HEK293 (cell line): ENCODE measurements around the gene WDR18.

Experiments used
- CTCF ChIA-PET: fragments of 350-600 bp; formaldehyde crosslinking; extraction: SDS; loops from one replicate; lab custom pipeline; 2021; ENCODE audit warnings: antibody characterized with exemption; lab: Yijun Ruan, JAX
- POLR2A ChIA-PET: fragments of 300-600 bp; formaldehyde crosslinking; extraction: SDS; loops from one replicate; lab custom pipeline; 2020; ENCODE audit warnings: antibody characterized with exemption, inconsistent platforms; lab: Yijun Ruan, JAX
- H3K27ac ChIP-seq: fragments of 200-500 bp; sonication (Bioruptor generic); 2 replicates; pipeline ENCODE4 v1.5.1; 2014; ENCODE audit warnings: low read depth, low read length, control low read depth, inconsistent platforms; ENCODE audit errors: extremely low read depth
- H3K36me3 ChIP-seq, 2 experiments: fragments of 200-500 bp in 1 of 2; sonication (Bioruptor generic) in 1 of 2; 1 replicate in 1 of 2; 2 replicates in 1 of 2; pipeline ENCODE4 v1.5.1; 2014 to 2017; ENCODE audit warnings: inconsistent platforms in 2 of 2, low read length in 2 of 2; ENCODE audit not compliant: control insufficient read depth in 2 of 2, insufficient read depth in 1 of 2
- H3K4me1 ChIP-seq: fragments of 200-500 bp; sonication (Bioruptor generic); 2 replicates; pipeline ENCODE4 v1.5.1; 2014; ENCODE audit warnings: mild to moderate bottlenecking, low read length, inconsistent platforms; ENCODE audit not compliant: control insufficient read depth, insufficient read depth
- H3K4me3 ChIP-seq: 2 replicates; pipeline ENCODE4 v1.5.1; 2011; ENCODE audit warnings: low read depth, mild to moderate bottlenecking, control low read depth, low read length, moderate library complexity
- H3K9me3 ChIP-seq: fragments of 200-500 bp; sonication (Bioruptor generic); 2 replicates; pipeline ENCODE4 v1.5.1; 2014; ENCODE audit warnings: low read depth, low read length, inconsistent platforms; ENCODE audit not compliant: control insufficient read depth, insufficient read depth
- GLIS2 ChIP-seq: fragments of 450-650 bp; formaldehyde crosslinking; IDR thresholded peaks from 2 replicates; pipeline ENCODE4 v1.5.1; 2016; ENCODE audit warnings: missing biosample characterization, missing genetic modification characterization
- PRDM1 ChIP-seq: fragments of 450-650 bp; formaldehyde crosslinking; IDR thresholded peaks from 2 replicates; pipeline ENCODE4; 2016; ENCODE audit warnings: missing biosample characterization, missing genetic modification characterization
- SCRT2 ChIP-seq: fragments of 450-650 bp; formaldehyde crosslinking; IDR thresholded peaks from 2 replicates; pipeline ENCODE4 v1.5.1; 2016; ENCODE audit warnings: missing biosample characterization, missing genetic modification characterization
- SP2 ChIP-seq: fragments of 450-650 bp; formaldehyde crosslinking; IDR thresholded peaks from 2 replicates; pipeline ENCODE4 v1.5.1; 2016; ENCODE audit warnings: missing biosample characterization, missing genetic modification characterization
- ZBTB8A ChIP-seq: fragments of 450-650 bp; formaldehyde crosslinking; IDR thresholded peaks from 2 replicates; pipeline ENCODE4 v1.5.1; 2016; ENCODE audit warnings: missing biosample characterization, missing genetic modification characterization
- ZNF140 ChIP-seq: fragments of 450-650 bp; formaldehyde crosslinking; IDR thresholded peaks from 2 replicates; pipeline ENCODE4 v1.5.1; 2016; ENCODE audit warnings: missing biosample characterization, missing genetic modification characterization
- ZNF146 ChIP-seq: fragments of 450-650 bp; formaldehyde crosslinking; IDR thresholded peaks from 2 replicates; pipeline ENCODE4 v1.5.1; 2016; ENCODE audit warnings: missing biosample characterization, missing genetic modification characterization
- ZNF248 ChIP-seq: fragments of 450-650 bp; formaldehyde crosslinking; IDR thresholded peaks from 2 replicates; pipeline ENCODE4 v1.5.1; 2017; ENCODE audit warnings: missing biosample characterization, missing genetic modification characterization
- ZNF404 ChIP-seq: fragments of 450-650 bp; formaldehyde crosslinking; IDR thresholded peaks from 2 replicates; pipeline ENCODE4 v1.5.1; 2017; ENCODE audit warnings: missing biosample characterization, missing genetic modification characterization
- ZNF501 ChIP-seq: fragments of 450-650 bp; formaldehyde crosslinking; IDR thresholded peaks from 2 replicates; pipeline ENCODE4 v1.5.1; 2016; ENCODE audit warnings: missing biosample characterization, missing genetic modification characterization
- ZNF837 ChIP-seq: fragments of 450-650 bp; formaldehyde crosslinking; IDR thresholded peaks from 2 replicates; pipeline ENCODE4 v1.5.1; 2016; ENCODE audit warnings: missing biosample characterization, missing genetic modification characterization
- TF ChIP-seq, protein P1 (sequence below): fragments of 450-650 bp; formaldehyde crosslinking; IDR thresholded peaks from 2 replicates; pipeline ENCODE4 v1.5.1; 2016; ENCODE audit warnings: missing biosample characterization, missing genetic modification characterization
- TF ChIP-seq, protein P2 (sequence below): fragments of 450-650 bp; formaldehyde crosslinking; IDR thresholded peaks from 2 replicates; pipeline ENCODE4 v1.5.1; 2016; ENCODE audit warnings: missing biosample characterization, missing genetic modification characterization
- TF ChIP-seq, protein P3 (sequence below): fragments of 450-650 bp; formaldehyde crosslinking; IDR thresholded peaks from 2 replicates; pipeline ENCODE4 v1.5.1; 2016; ENCODE audit warnings: missing biosample characterization, missing genetic modification characterization

Gene WDR18

DNA sequence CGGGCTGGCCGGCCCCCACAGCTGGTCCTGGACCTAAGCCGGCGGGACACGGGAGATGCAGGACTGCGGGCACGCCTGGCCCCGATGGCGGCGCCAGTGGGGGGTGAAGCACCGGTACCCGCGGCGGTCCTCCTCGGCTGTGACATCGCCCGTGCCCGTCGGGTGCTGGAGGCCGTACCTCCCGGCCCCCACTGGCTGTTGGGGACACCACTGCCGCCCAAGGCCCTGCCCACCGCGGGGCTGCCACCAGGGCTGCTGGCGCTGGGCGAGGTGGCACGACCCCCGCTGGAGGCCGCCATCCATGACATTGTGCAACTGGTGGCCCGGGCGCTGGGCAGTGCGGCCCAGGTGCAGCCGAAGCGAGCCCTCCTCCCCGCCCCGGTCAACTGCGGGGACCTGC is 19.1 kb downstream of the WDR18 start:
- CTCF ChIA-PET, result no interaction called here
- Histone ChIP-seq H3K4me1 (no peaks in the 10 kb centered on the region; the same call in 1 of the 2 replicates), H3K36me3 (no peaks in the 10 kb centered on the region), H3K27ac (no peak overlapping the region), H3K4me3 (no peak overlapping the region), H3K9me3 (no peaks in the 10 kb centered on the region)
- TF ChIP-seq ZNF837, result no peak
- TF ChIP-seq SCRT2 (tag by site-specific recombination), result peak; percentile 34
- POLR2A ChIA-PET, result interaction anchor here (1.0 kb wide), 1 partner anchor 10 kb away, joined by 3 read pairs; no protein-coding TSS in a partner anchor

- no peak overlapping the region for H3K4me3 ChIP-seq
- CTCF ChIA-PET, result interaction anchor here (0.6 to 1.2 kb wide), 4 partner anchors 8 to 234 kb away, joined by 3 to 6 read pairs (median 3); no protein-coding TSS in a partner anchor
- POLR2A ChIA-PET, result interaction anchor here (0.5 to 1.1 kb wide), 3 partner anchors 8 to 38 kb away, joined by 3 read pairs; no protein-coding TSS in a partner anchor
- TF ChIP-seq ZNF501 (no peak), ZNF404 (tag by site-specific recombination) (no peak), ZNF248 (no peak), SP2 (tag by site-specific recombination) (no peak), ZNF140 (no peak), PRDM1 (tag by site-specific recombination) (no peak), ZNF146 (no peak)
- TF ChIP-seq, protein P1, sequence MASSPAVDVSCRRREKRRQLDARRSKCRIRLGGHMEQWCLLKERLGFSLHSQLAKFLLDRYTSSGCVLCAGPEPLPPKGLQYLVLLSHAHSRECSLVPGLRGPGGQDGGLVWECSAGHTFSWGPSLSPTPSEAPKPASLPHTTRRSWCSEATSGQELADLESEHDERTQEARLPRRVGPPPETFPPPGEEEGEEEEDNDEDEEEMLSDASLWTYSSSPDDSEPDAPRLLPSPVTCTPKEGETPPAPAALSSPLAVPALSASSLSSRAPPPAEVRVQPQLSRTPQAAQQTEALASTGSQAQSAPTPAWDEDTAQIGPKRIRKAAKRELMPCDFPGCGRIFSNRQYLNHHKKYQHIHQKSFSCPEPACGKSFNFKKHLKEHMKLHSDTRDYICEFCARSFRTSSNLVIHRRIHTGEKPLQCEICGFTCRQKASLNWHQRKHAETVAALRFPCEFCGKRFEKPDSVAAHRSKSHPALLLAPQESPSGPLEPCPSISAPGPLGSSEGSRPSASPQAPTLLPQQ (tag by site-specific recombination), result no peak
- TF ChIP-seq, all 188 proteins: peak for 0
- no peaks in the 10 kb centered on the region; the same call in 1 of the 2 replicates for H3K4me1 ChIP-seq
- H3K9me3 ChIP-seq, result no peaks in the 10 kb centered on the region
- H3K36me3 ChIP-seq, result no peaks in the 10 kb centered on the region
- H3K27ac ChIP-seq, result no peak overlapping the region
Measured at GRCh38 chr19:1004204-1004802, 20.2 kb downstream of the WDR18 start.

- Histone ChIP-seq H3K4me1 (no peaks in the 10 kb centered on the region; the same call in 1 of the 2 replicates), H3K4me3 (no peak overlapping the region), H3K27ac (no peak overlapping the region)
- CTCF ChIA-PET, result interaction anchor here (0.7 to 1.5 kb wide), 3 partner anchors 102 to 236 kb away, joined by 3 to 7 read pairs (median 4); no protein-coding TSS in a partner anchor
- TF ChIP-seq, protein P2, sequence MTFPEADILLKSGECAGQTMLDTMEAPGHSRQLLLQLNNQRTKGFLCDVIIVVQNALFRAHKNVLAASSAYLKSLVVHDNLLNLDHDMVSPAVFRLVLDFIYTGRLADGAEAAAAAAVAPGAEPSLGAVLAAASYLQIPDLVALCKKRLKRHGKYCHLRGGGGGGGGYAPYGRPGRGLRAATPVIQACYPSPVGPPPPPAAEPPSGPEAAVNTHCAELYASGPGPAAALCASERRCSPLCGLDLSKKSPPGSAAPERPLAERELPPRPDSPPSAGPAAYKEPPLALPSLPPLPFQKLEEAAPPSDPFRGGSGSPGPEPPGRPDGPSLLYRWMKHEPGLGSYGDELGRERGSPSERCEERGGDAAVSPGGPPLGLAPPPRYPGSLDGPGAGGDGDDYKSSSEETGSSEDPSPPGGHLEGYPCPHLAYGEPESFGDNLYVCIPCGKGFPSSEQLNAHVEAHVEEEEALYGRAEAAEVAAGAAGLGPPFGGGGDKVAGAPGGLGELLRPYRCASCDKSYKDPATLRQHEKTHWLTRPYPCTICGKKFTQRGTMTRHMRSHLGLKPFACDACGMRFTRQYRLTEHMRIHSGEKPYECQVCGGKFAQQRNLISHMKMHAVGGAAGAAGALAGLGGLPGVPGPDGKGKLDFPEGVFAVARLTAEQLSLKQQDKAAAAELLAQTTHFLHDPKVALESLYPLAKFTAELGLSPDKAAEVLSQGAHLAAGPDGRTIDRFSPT (tag by site-specific recombination), result peak; percentile 51
- TF ChIP-seq, protein P3, sequence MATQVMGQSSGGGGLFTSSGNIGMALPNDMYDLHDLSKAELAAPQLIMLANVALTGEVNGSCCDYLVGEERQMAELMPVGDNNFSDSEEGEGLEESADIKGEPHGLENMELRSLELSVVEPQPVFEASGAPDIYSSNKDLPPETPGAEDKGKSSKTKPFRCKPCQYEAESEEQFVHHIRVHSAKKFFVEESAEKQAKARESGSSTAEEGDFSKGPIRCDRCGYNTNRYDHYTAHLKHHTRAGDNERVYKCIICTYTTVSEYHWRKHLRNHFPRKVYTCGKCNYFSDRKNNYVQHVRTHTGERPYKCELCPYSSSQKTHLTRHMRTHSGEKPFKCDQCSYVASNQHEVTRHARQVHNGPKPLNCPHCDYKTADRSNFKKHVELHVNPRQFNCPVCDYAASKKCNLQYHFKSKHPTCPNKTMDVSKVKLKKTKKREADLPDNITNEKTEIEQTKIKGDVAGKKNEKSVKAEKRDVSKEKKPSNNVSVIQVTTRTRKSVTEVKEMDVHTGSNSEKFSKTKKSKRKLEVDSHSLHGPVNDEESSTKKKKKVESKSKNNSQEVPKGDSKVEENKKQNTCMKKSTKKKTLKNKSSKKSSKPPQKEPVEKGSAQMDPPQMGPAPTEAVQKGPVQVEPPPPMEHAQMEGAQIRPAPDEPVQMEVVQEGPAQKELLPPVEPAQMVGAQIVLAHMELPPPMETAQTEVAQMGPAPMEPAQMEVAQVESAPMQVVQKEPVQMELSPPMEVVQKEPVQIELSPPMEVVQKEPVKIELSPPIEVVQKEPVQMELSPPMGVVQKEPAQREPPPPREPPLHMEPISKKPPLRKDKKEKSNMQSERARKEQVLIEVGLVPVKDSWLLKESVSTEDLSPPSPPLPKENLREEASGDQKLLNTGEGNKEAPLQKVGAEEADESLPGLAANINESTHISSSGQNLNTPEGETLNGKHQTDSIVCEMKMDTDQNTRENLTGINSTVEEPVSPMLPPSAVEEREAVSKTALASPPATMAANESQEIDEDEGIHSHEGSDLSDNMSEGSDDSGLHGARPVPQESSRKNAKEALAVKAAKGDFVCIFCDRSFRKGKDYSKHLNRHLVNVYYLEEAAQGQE (tag by site-specific recombination), result peak; percentile 59
- TF ChIP-seq ZBTB8A (tag by site-specific recombination) (peak; percentile 36; the same call in 1 of the 2 replicates), GLIS2 (tag by site-specific recombination) (no peak)
- TF ChIP-seq, all 188 proteins: peak for 3
- peaks cover 0 to 6% of the 10 kb centered on the region in 2 experiments; a peak in 1 of 3 replicates for H3K36me3 ChIP-seq
- H3K9me3 ChIP-seq, result no peaks in the 10 kb centered on the region
- POLR2A ChIA-PET, result interaction anchor here (0.5 to 1.1 kb wide), 2 partner anchors 9 to 39 kb away, joined by 3 read pairs; no protein-coding TSS in a partner anchor
Measured at GRCh38 chr19:1004803-1005664, 20.9 kb downstream of the WDR18 start.
